K562 (cell line): Measurements from ENCODE around the gene AGPAT1. TPM values are rescaled to one million over a fixed set of nuclear protein-coding genes. Genes with fewer than 3 reads are reported as not detected.
A peak's percentile ranks its signal among the peaks of the same experiment; 100 is the strongest.

Source experiments
- ATAC-seq: fragments of 200-7000 bp; cut with Tn5 transposase; 3 replicates; pipeline ENCODE4 v1.9.1; 2020; ENCODE audit warnings: moderate library complexity
- BruUV-seq: library from RNA; stranded (reverse); fragments of 400-500 nt; replicated peaks from 2 replicates; lab custom pipeline; 2021; lab: Mats Ljungman, UMichigan
- CTCF ChIA-PET: fragments of 300-600 bp; formaldehyde crosslinking; extraction: SDS; loops from one replicate; lab custom pipeline; 2021; ENCODE audit warnings: low intra/inter-chr PET ratio; lab: Yijun Ruan, JAX
- POLR2A ChIA-PET: fragments of 300-600, 350-650 bp; sonication (Branson Sonifier 250); formaldehyde crosslinking; extraction: SDS; loops from one replicate; lab custom pipeline; 2021; ENCODE audit warnings: antibody characterized with exemption, inconsistent platforms; lab: Yijun Ruan, JAX
- DNase-seq, 4 experiments: peaks; one replicate each; pipeline versions ENCODE4 v3.0.0 to v3.0.0-alpha.2; 2011 to 2018; ENCODE audit warnings: low spot score in 3 of 4, mixed read lengths in 3 of 4; ENCODE audit errors: extremely low read depth in 1 of 4
- FAIRE-seq: peaks from 2 replicates; lab custom pipeline; 2011; peaks lifted over from hg19 to GRCh38; lab: Jason Lieb, UNC
- H2AFZ ChIP-seq: 2 replicates; pipeline ENCODE4 v1.6.0; 2011; ENCODE audit warnings: low read depth, low read length, control low read depth, inconsistent platforms
- H3K27ac ChIP-seq: fragments of 200-600 bp; 3 replicates; pipeline ENCODE4 v1.8.0; 2011; ENCODE audit warnings: low read depth, mild to moderate bottlenecking, control low read depth, inconsistent platforms, low read length, moderate library complexity, mixed read lengths; ENCODE audit errors: extremely low read depth
- H3K27me3 ChIP-seq, 2 experiments: fragments of 300-600 bp in 1 of 2; 2 replicates in 1 of 2; 3 replicates in 1 of 2; pipeline versions ENCODE4 v1.6.0 to v1.8.0; 2011; ENCODE audit warnings: inconsistent platforms in 2 of 2, low read length in 2 of 2, mild to moderate bottlenecking in 1 of 2, mixed read lengths in 1 of 2, moderate library complexity in 1 of 2; ENCODE audit not compliant: control insufficient read depth in 2 of 2, insufficient read depth in 2 of 2
- H3K36me3 ChIP-seq: fragments of 300-600 bp; 3 replicates; pipeline ENCODE4 v1.8.0; 2011; ENCODE audit warnings: mild to moderate bottlenecking, low read length, inconsistent platforms; ENCODE audit not compliant: control insufficient read depth, insufficient read depth
- H3K4me1 ChIP-seq, 2 experiments: fragments of 200-600 bp in 1 of 2; replicated peaks in 1 of 2; 2 replicates in 1 of 2; 3 replicates in 1 of 2; pipeline versions ENCODE4 v1.5.1 to v1.8.0; 2011; ENCODE audit warnings: inconsistent platforms in 2 of 2, low read length in 2 of 2, mild to moderate bottlenecking in 1 of 2, mixed read lengths in 1 of 2, moderate library complexity in 1 of 2; ENCODE audit not compliant: control insufficient read depth in 2 of 2, insufficient read depth in 2 of 2
- H3K4me2 ChIP-seq: 2 replicates; pipeline ENCODE4 v1.6.1; 2011; ENCODE audit warnings: low read length, control low read depth, inconsistent platforms, mixed read lengths; ENCODE audit not compliant: insufficient read depth
- H3K4me3 ChIP-seq: fragments of 200-600 bp; sonication (generic), shearing (Covaris generic); 2 replicates; pipeline ENCODE4 v1.5.1; 2016; ENCODE audit warnings: control low read depth, inconsistent platforms
- H3K79me2 ChIP-seq: fragments of 200-600 bp; 3 replicates; pipeline ENCODE4 v1.8.0; 2011; ENCODE audit warnings: low read length, inconsistent platforms; ENCODE audit not compliant: control insufficient read depth, insufficient read depth
- H3K9ac ChIP-seq, 2 experiments: 2 replicates each; pipeline versions ENCODE4 v1.6.0 to v1.6.1; 2011; ENCODE audit warnings: low read depth in 2 of 2, low read length in 2 of 2, control low read depth in 1 of 2, inconsistent platforms in 1 of 2, mild to moderate bottlenecking in 1 of 2, mixed read lengths in 1 of 2; ENCODE audit not compliant: insufficient read depth in 1 of 2
- H3K9me1 ChIP-seq: one replicate; pipeline ENCODE4 v1.6.0; 2011; ENCODE audit warnings: inconsistent platforms, mild to moderate bottlenecking, low read length, moderate library complexity; ENCODE audit not compliant: control insufficient read depth, insufficient read depth
- H3K9me3 ChIP-seq: replicated peaks from 2 replicates; pipeline ENCODE4 v1.5.1; 2011; ENCODE audit warnings: low read depth, low read length, inconsistent platforms; ENCODE audit not compliant: control insufficient read depth, insufficient read depth
- H4K20me1 ChIP-seq: replicated peaks from 2 replicates; pipeline ENCODE4 v1.6.1; 2011; ENCODE audit warnings: low read length, inconsistent platforms, mixed read lengths; ENCODE audit not compliant: control insufficient read depth, insufficient read depth
- CHD1 ChIP-seq: fragments of 200-600 bp; sonication (generic); IDR thresholded peaks from one replicate; pipeline ENCODE4 v1.6.1; 2012; ENCODE audit warnings: mild to moderate bottlenecking, moderate library complexity, low read length, inconsistent platforms
- CREB1 ChIP-seq, 2 experiments: sonication (generic) in 1 of 2; formaldehyde crosslinking in 1 of 2; IDR thresholded peaks; 2 replicates each; pipeline versions ENCODE4 v1.6.1 to v1.8.0; 2012 to 2022; ENCODE audit warnings: inconsistent platforms in 1 of 2, mild to moderate bottlenecking in 1 of 2, missing genetic modification reagents in 1 of 2, moderate library complexity in 1 of 2
- E2F6 ChIP-seq, 2 experiments: IDR thresholded peaks; 2 replicates each; pipeline ENCODE4 v1.6.1; 2011; ENCODE audit warnings: borderline replicate concordance in 1 of 2, control low read depth in 1 of 2, low read depth in 1 of 2, low read length in 1 of 2, mild to moderate bottlenecking in 1 of 2, mixed read lengths in 1 of 2, moderate library complexity in 1 of 2; ENCODE audit not compliant: insufficient read depth in 1 of 2, insufficient read length in 1 of 2, poor library complexity in 1 of 2, severe bottlenecking in 1 of 2; ENCODE audit errors: extremely low read depth in 1 of 2
- EP400 ChIP-seq: fragments of 450-650 bp; IDR thresholded peaks from 2 replicates; pipeline ENCODE4 v1.6.1; 2017; ENCODE audit warnings: antibody characterized with exemption, mild to moderate bottlenecking, moderate library complexity
- ERF ChIP-seq: fragments of 450-650 bp; formaldehyde crosslinking; IDR thresholded peaks from 2 replicates; pipeline ENCODE4 v1.4.0; 2020; ENCODE audit warnings: mild to moderate bottlenecking, mixed read lengths
- HIVEP1 ChIP-seq: fragments of 250-450 bp; sonication (Bioruptor Pico); IDR thresholded peaks from 2 replicates; pipeline ENCODE4 v1.4.0; 2020; ENCODE audit warnings: mild to moderate bottlenecking
- HNRNPLL ChIP-seq: fragments of 200-400 bp; formaldehyde crosslinking; IDR thresholded peaks from 2 replicates; pipeline ENCODE4 v1.6.1; 2017; ENCODE audit warnings: low read length, low read depth, mild to moderate bottlenecking; ENCODE audit not compliant: poor library complexity, severe bottlenecking
- KAT8 ChIP-seq: fragments of 450-650 bp; IDR thresholded peaks from 2 replicates; pipeline ENCODE4 v1.6.1; 2016; ENCODE audit warnings: low read depth, mild to moderate bottlenecking
- KDM1A ChIP-seq, 2 experiments: fragments of 450-650 bp; IDR thresholded peaks; 2 replicates each; pipeline ENCODE4 v1.6.1; 2016; ENCODE audit warnings: mild to moderate bottlenecking in 2 of 2
- KDM2B ChIP-seq: fragments of 250-450 bp; sonication (Bioruptor Pico); IDR thresholded peaks from 2 replicates; pipeline ENCODE4 v1.8.0; 2021; ENCODE audit warnings: mild to moderate bottlenecking, moderate library complexity
- MEIS2 ChIP-seq: fragments of 450-650 bp; IDR thresholded peaks from 2 replicates; pipeline ENCODE4 v1.6.1; 2014; ENCODE audit warnings: mild to moderate bottlenecking; ENCODE audit not compliant: partially characterized antibody
- MNT ChIP-seq, 2 experiments: fragments of 450-650 bp; conservative IDR thresholded peaks; 2 replicates each; pipeline ENCODE4 v1.6.1; 2017; ENCODE audit warnings: mild to moderate bottlenecking in 2 of 2, moderate library complexity in 2 of 2
- MYC ChIP-seq, 2 experiments: fragments of 250-450 bp in 1 of 2; sonication (Bioruptor Pico) in 1 of 2; IDR thresholded peaks; 2 replicates each; pipeline versions ENCODE4 v1.5.1 to v1.6.1; 2012 to 2021; ENCODE audit warnings: low read depth in 2 of 2, borderline replicate concordance in 1 of 2, improper control_type of control experiment in 1 of 2, low read length in 1 of 2, mild to moderate bottlenecking in 1 of 2, moderate library complexity in 1 of 2
- PHF21A ChIP-seq: fragments of 450-650 bp; IDR thresholded peaks from 2 replicates; pipeline ENCODE4 v1.6.1; 2017; ENCODE audit warnings: low read depth, borderline replicate concordance
- RBM34 ChIP-seq: fragments of 200-400 bp; formaldehyde crosslinking; IDR thresholded peaks from 2 replicates; pipeline ENCODE4 v1.6.1; 2018; ENCODE audit warnings: low read length, borderline replicate concordance; ENCODE audit not compliant: insufficient read depth
- TAF9B ChIP-seq: fragments of 450-650 bp; IDR thresholded peaks from 2 replicates; pipeline ENCODE4 v1.6.1; 2018; ENCODE audit warnings: mild to moderate bottlenecking; ENCODE audit not compliant: partially characterized antibody
- ZFPM2 ChIP-seq: fragments of 250-450 bp; sonication (Bioruptor Pico); IDR thresholded peaks from 2 replicates; pipeline ENCODE4 v1.5.1; 2022; ENCODE audit warnings: mild to moderate bottlenecking
- ZNF780A ChIP-seq: fragments of 250-450 bp; sonication (Bioruptor Pico); IDR thresholded peaks from 2 replicates; pipeline ENCODE4 v1.5.0; 2021; ENCODE audit warnings: mild to moderate bottlenecking
- ZNF79 ChIP-seq: fragments of 250-450 bp; sonication (Bioruptor Pico); IDR thresholded peaks from 2 replicates; pipeline ENCODE4 v1.4.0; 2020; ENCODE audit warnings: low read depth, mild to moderate bottlenecking, moderate library complexity
- in situ Hi-C: fragments of 300-500 bp; cut with MboI; formaldehyde crosslinking; loops from 4 replicates; pipeline ENCODE4 v1.15.0; 2018; ENCODE audit warnings: inconsistent platforms, mixed read lengths
- intact Hi-C: fragments of 100-400 bp; cut with micrococcal nuclease; formaldehyde crosslinking; loops from 2 replicates; pipeline ENCODE4 v1.14.2; 2022
- polyA plus RNA-seq, 8 experiments: library from polyadenylated mRNA; depleted of rRNA in 4 of 8; stranded (reverse) in 5 of 8; unstranded in 3 of 8; fragments of >200 nt; fragmentation: Nextera tagmentation in 2 of 8; fragmentation: Illumina TruSeq in 1 of 8; extraction: Ambion mirVana in 2 of 8; extraction: Trizol in 1 of 8; gene quantifications; 2 replicates each; pipeline versions ENCODE4 v1.2.1 to v1.2.3, GENCODE V29; 2011 to 2014; ENCODE audit warnings: inconsistent platforms in 1 of 8, missing spikeins in 1 of 8
- total RNA-seq, 7 experiments: library from RNA; depleted of rRNA in 6 of 7; stranded (reverse); fragments of >200 nt in 6 of 7; fragmentation: Illumina TruSeq in 2 of 7; extraction: Trizol in 2 of 7; gene quantifications; 2 replicates each; pipeline versions ENCODE4 v1.2.1 to v1.2.3, GENCODE V29; 2011 to 2021; ENCODE audit warnings: low replicate concordance in 1 of 7

Gene AGPAT1
- total and polyA plus RNA-seq, 9 of the 15 experiments (the other 6 are each of a cell fraction or from before 2014, with no cell fraction given): 37.9 to 176 (median 69.4) TPM

GRCh38 chr6:32166411-32167061 is 9.3 kb downstream of the AGPAT1 start (continued):
- TF ChIP-seq HNRNPLL: no peak
- no peak for TF ChIP-seq ZNF780A
- TF ChIP-seq MNT (conservative IDR thresholded peaks at IDR 0.05): no peak
- TF ChIP-seq CHD1: no peak

- H3K9ac ChIP-seq: peak within 1 kb of the TSS in 1 of 2 experiments; percentile 50; a peak in 1 of 4 replicates
These were observed 11.6 kb downstream of the AGPAT1 start, which contains the start of gene EGFL8 for GRCh38 chr6:32164295-32164694. TSS of gene EGFL8 (plus strand) at chr6:32164595. CDS start at chr6:32166166, 1,571 bp downstream.

More at GRCh38 chr6:32164295-32164694, 11.6 kb downstream of the AGPAT1 start, which contains the start of gene EGFL8:
- Histone ChIP-seq H2AFZ (no peak within 1 kb of the TSS), H4K20me1 (no peaks in the 10 kb centered on the region), H3K4me3 (no peak within 1 kb of the TSS), H3K27me3 (no peaks in the 10 kb centered on the region), H3K27ac (no peak within 1 kb of the TSS; the same call in 2 of the 3 replicates), H3K79me2 (peaks cover 3% of the 10 kb centered on the region; the same call in 1 of the 3 replicates), H3K4me1 (peaks cover 35 to 39% of the 10 kb centered on the region in 2 experiments), H3K36me3 (peaks cover 66% of the 10 kb centered on the region), H3K9me3 (no peaks in the 10 kb centered on the region), H3K4me2 (no peak within 1 kb of the TSS), H3K9me1 (no peaks in the 10 kb centered on the region)
- no peak for DNase-seq
- no TSS peak for BruUV-seq
- no peak for ATAC-seq
- POLR2A ChIA-PET: interaction anchor here (0.8 to 4.6 kb wide), 7 partner anchors 8 to 35 kb away, joined by 3 to 30 read pairs (median 5); partner anchors contain the start of genes AGPAT1, FKBPL, PRRT1 and RNF5
- intact Hi-C loops (no loop called here), in situ Hi-C loops (no loop called here)
- CTCF ChIA-PET: no interaction called here
- FAIRE-seq: no peak
- TF ChIP-seq KAT8: no peak
- TF ChIP-seq KDM2B (CRISPR knock-in tag): no peak
- TF ChIP-seq TAF9B: no peak
- no peak for TF ChIP-seq CREB1 (IDR thresholded peaks at IDR 0.05)
- no peak for TF ChIP-seq CREB1 (CRISPR knock-in tag; IDR thresholded peaks at IDR 0.05)
- no peak for TF ChIP-seq EP400
- TF ChIP-seq ZNF79 (CRISPR knock-in tag): no peak
- no peak for TF ChIP-seq PHF21A
- no peak for TF ChIP-seq KDM1A (IDR thresholded peaks at IDR 0.05)
- no peak for TF ChIP-seq RBM34
- TF ChIP-seq E2F6 (IDR thresholded peaks at IDR 0.05; ENCODE audit: borderline replicate concordance in 1 of 2, extremely low read depth in 1 of 2, insufficient read depth in 1 of 2, insufficient read length in 1 of 2, low read depth in 1 of 2, low read length in 1 of 2, poor library complexity in 1 of 2, severe bottlenecking in 1 of 2): no peak
- TF ChIP-seq ERF (CRISPR knock-in tag): no peak
- TF ChIP-seq ZFPM2: no peak
- TF ChIP-seq MEIS2: no peak
- TF ChIP-seq MYC (IDR thresholded peaks at IDR 0.05; ENCODE audit: low read depth, low read length): no peak
- TF ChIP-seq MYC (CRISPR knock-in tag; IDR thresholded peaks at IDR 0.05; ENCODE audit: borderline replicate concordance, low read depth): no peak
- TF ChIP-seq HIVEP1: no peak
- TF ChIP-seq, all 486 proteins: peak for 0
